Activated CD4-positive, alpha-beta T cell treated with anti-CD3 and anti-CD28 coated beads for 4 hours (primary cell): Measurements from ENCODE around the gene PPME1.
"Not testable (repeated sequence)": the region's sequence is repeated elsewhere in the genome, so short reads cannot be mapped to it uniquely, and the experiment has no call there.

ENCODE experiments used
- DNase-seq, 2 donors: peaks; one replicate each; pipeline ENCODE4 v3.0.0-alpha.2; 2020

The PPME1 gene, protein sequence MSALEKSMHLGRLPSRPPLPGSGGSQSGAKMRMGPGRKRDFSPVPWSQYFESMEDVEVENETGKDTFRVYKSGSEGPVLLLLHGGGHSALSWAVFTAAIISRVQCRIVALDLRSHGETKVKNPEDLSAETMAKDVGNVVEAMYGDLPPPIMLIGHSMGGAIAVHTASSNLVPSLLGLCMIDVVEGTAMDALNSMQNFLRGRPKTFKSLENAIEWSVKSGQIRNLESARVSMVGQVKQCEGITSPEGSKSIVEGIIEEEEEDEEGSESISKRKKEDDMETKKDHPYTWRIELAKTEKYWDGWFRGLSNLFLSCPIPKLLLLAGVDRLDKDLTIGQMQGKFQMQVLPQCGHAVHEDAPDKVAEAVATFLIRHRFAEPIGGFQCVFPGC

GRCh38 chr11:74170694-74171629 lies at the start of gene PPME1, which contains the start of gene C2CD3:
Gene PPME1, plus strand, starts transcription at chr11:74171289. Its CDS starts 133 bp downstream, at chr11:74171422.
Gene C2CD3, minus strand, starts transcription at chr11:74171002. Its CDS starts 210 bp downstream, at chr11:74170792.
- peak; percentile 96 for DNase-seq

GRCh38 chr11:74121804-74122203 lies 49.3 kb upstream of the PPME1 start:
- no peak for DNase-seq

DNA sequence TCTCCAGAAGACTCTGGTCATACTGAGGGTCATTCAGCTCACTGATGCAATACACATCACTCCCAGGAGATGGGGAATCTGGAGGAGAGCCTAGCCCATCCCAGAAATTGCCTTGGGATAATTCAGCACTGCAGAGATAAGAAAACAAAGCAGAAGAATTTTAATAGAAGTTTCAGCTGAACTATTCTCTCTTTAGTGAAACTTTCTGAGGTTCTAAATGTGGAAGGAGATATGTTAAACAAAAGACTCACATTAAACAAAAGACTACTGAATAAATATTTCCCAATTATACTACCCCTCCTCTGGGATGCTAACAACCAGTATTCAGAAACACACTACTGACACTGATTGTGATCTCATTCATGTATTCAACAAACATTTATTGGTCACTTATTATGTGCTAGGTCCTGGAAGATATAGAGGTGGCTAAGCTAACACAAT lies 48.1 kb upstream of the PPME1 start:
- DNase-seq = no peak

DNA sequence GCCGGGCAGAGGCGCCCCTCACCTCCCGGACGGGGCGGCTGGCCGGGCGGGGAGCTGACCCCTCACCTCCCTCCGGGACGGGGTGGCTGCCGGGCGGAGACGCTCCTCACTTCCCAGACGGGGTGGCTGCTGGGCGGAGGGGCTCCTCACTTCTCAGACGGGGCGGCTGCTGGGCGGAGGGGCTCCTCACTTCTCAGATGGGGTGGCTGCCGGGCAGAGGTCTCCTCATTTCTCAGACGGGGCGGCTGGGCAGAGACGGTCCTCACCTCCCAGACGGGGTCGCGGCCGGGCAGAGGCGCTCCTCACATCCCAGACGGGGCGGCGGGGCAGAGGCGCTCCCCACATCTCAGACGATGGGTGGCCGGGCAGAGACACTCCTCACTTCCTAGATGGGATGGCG lies 42.0 kb upstream of the PPME1 start:
- not testable (repeated sequence) for DNase-seq

DNA sequence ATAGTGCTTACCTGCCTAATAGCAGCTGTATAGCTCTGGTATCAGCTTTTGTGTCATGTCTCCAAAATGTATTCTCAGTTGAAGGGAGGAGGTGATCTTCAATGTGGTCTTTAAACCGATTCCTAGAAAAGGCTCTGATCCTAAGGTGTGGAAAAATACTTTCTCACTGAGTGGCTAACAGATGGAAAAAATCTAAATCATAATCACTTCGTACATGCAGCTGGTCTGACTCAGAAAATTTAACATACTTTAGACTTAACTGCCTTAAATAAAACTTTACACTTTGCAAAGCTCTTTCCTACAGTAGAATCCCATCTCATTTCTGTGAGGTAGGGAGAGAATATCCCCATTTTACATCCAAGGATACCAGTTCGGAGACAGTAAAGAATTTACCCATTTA lies 38.3 kb upstream of the PPME1 start:
- no peak for DNase-seq

- DNase-seq = no peak
These were observed 37.7 kb upstream of the PPME1 start for GRCh38 chr11:74133436-74133835.

- DNase-seq = no peak
These were observed 36.4 kb upstream of the PPME1 start for GRCh38 chr11:74134661-74135060.

GRCh38 chr11:74135127-74135840 lies 35.8 kb upstream of the PPME1 start:
- no peak for DNase-seq

- DNase-seq = no peak
These were observed 33.1 kb upstream of the PPME1 start for GRCh38 chr11:74138021-74138420.

DNA sequence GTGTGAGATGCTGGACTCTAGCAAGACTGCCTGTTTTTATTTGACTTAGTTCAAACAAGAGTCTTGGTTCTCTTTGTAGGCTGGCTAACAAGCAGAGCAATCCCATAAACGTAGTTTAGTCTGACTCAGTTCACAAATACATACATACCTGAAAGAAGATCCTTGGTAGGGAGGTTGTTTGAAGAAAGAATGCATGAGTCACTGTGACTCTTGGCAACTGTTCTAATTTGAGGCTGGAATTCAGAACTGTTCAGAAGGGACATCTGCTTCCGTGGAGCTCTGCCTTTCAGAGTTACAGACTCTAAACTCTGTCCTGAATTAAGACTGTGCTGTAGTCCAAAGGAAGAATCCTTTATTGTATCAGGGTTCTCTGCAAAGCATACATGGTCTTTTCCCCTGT lies 32.5 kb upstream of the PPME1 start:
- DNase-seq = no peak

DNA sequence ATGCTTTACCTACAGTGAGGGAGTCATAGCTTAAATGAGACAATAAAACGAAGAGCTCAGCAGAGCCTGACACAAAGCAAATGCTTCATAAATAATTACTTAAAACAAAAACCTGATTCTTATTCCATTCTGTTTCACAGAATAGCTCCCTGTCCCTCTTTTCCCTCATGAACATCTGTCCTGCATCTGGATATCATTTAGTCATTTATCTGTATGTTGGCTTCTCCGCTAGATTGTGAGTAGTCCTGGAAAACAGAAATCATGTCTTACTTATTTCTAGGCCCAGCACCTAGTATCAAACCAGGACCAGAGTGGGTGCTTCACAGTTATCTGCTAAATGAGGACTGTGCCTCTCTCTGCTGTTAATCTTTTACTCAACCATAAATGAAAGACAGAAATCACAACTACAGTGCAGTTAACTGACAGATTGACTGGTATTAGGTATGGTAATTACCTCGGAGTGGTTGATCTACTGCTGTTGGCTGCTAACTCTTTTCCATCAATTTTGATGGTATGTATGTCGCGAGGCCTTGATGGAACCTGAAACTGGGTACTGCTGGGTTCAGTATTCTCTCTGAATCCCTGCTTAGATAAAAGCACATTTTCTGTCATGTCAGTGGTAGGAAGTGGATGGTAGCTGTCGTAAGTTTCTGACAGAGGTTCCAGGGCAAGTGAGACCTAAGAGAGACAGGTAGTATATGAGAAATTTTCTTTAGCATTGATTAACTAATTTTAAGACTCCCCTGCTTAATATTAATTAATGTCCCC lies 31.8 kb upstream of the PPME1 start:
- no peak for DNase-seq

- not testable (repeated sequence) for DNase-seq
These were observed 31.1 kb upstream of the PPME1 start for GRCh38 chr11:74139919-74140431.

DNA sequence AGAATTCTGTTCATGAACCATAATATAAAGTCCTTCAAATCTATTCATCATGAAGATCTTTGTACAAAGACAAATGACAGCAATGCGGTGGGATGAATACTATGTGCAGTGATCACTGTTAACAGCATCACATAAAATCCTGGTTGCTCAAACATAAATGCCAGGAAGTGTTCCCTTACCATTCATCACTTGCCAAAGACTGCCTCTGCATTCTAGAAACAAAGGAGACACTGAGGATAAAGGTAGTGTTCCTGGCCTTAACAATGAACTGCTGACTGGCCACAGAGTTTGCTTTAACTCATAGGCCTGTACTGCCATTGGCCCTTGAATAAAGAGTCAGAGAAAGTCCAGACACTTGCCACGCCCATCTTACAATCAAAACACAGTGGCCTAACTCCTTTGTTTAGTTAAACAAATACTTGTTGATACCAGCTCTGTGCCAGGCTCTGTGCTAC lies 29.8 kb upstream of the PPME1 start:
- DNase-seq = no peak

DNA sequence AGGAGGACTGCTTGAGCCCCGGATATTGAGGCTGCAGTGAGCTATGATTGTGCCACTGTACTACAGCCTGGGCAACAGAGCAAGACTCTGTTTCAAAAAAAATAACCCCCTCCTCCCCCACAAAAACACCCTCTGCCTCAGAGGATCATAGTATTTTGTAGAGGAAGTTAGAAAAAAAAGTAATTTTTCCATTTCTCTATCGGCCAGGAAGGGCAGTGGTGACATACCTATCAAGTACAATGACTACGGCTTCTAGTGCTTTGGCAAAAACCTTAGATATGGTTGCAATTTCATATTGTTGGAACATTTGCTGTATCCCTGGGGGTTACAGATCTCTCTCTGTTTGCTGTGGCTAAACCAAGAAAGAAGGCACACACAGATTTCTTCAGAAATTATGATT lies 29.2 kb upstream of the PPME1 start:
- no peak for DNase-seq

DNA sequence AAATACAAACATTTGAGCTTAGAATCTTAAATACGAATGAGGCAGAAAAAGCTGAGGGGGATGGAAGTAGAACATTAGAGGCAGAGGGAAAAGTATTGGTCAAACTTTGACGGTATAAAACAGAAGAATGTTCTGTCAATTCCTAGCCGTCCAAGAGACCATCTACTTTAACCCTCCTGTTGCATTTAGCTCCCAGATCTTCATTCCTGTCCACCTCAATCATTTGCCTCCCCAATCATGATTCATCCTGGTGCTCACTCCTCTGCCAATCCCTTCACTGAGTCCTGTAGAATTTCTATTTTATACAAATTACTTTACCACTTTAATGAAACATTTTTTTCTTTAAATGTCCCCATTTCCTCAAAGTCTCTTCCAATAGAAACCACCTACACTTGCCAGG lies 28.5 kb upstream of the PPME1 start:
- DNase-seq = no peak

GRCh38 chr11:74144592-74144991 lies 26.5 kb upstream of the PPME1 start:
- no peak for DNase-seq

GRCh38 chr11:74147199-74147929 lies 23.7 kb upstream of the PPME1 start:
- no peak for DNase-seq

DNA sequence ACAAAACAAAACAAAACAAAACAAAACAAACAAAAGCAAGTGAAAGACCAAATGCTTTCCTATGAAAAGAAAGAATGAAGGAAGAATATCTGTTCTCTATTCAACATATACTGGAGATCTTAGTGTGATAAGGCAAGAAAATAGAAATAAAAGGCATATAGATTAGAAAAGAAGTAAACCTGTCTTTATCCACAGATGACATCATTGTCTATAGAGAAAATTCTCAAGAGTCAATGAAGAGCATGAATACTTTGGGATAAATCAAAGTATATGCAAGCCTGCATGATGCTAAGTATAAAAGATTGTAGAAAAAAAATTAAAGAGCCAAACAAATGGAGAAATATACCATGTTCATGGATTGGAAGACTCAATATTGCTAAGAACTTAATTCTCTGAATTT lies 17.9 kb upstream of the PPME1 start:
- DNase-seq = no peak

GRCh38 chr11:74154620-74155281 lies 16.3 kb upstream of the PPME1 start:
- DNase-seq = no peak

GRCh38 chr11:74157169-74157568 lies 13.9 kb upstream of the PPME1 start:
- no peak for DNase-seq

GRCh38 chr11:74159642-74160041 lies 11.4 kb upstream of the PPME1 start:
- DNase-seq = no peak
